Ureter (tissue), 1 donor: ENCODE data around the gene BOLL. TPM values are rescaled to one million over a fixed set of nuclear protein-coding genes. Genes with fewer than 3 reads are reported as not detected.
A peak's percentile ranks its signal among the peaks of the same experiment; 100 is the strongest.
"Not testable (repeated sequence)": the region's sequence is repeated elsewhere in the genome, so short reads cannot be mapped to it uniquely, and the experiment has no call there.

Experiments used
- DNase-seq: peaks from one replicate; pipeline ENCODE4 v3.0.0-alpha.2; 2020; ENCODE audit warnings: low spot score
- total RNA-seq: library from RNA; stranded (reverse); gene quantifications from one replicate; pipeline ENCODE4 v1.2.4, GENCODE V29; 2023
- donor health status: DM: yes; HTN: yes; CAD: no.

Gene BOLL
- total RNA-seq, 1 donor from 2014 or later = not detected

GRCh38 chr2:197705912-197706838 lies 78.9 kb downstream of the BOLL start:
- peak; percentile 44 for DNase-seq

- peak; percentile 93 for DNase-seq
Measured at GRCh38 chr2:197705121-197705911, 79.8 kb downstream of the BOLL start, which contains the start of gene MARS2. Gene MARS2, plus strand, starts transcription at chr2:197705369. Its CDS starts 37 bp downstream, at chr2:197705406.

GRCh38 chr2:197704434-197705120 lies 80.5 kb downstream of the BOLL start:
- DNase-seq = no peak

GRCh38 chr2:197700960-197701359 lies 84.2 kb downstream of the BOLL start:
- no peak for DNase-seq

- not testable (repeated sequence) for DNase-seq
Measured at GRCh38 chr2:197699724-197700123, 85.4 kb downstream of the BOLL start.

- DNase-seq = not testable (repeated sequence)
Measured at GRCh38 chr2:197696571-197696970, 88.5 kb downstream of the BOLL start.

GRCh38 chr2:197695971-197696370 lies 89.1 kb downstream of the BOLL start:
- not testable (repeated sequence) for DNase-seq

- not testable (repeated sequence) for DNase-seq
Measured at GRCh38 chr2:197695206-197695605, 89.9 kb downstream of the BOLL start.

GRCh38 chr2:197677483-197677882 lies 107.6 kb downstream of the BOLL start:
- no peak for DNase-seq

GRCh38 chr2:197677056-197677455 lies 108.1 kb downstream of the BOLL start:
- DNase-seq = no peak

Other genes with a start within 250 kb of the BOLL start
- 7.0 TPM for gene RFTN2, start 109.7 kb downstream of the BOLL start, total RNA-seq
- 10.5 TPM for gene MARS2, start 80.0 kb downstream of the BOLL start, total RNA-seq
- 2.9 TPM for gene PLCL1, start 19.3 kb upstream of the BOLL start, total RNA-seq